HL-60/S4 (cell line): ENCODE data around the gene BPIFB2.

ENCODE experiments used
- in situ Hi-C: fragments of 300-500 bp; cut with MboI; formaldehyde crosslinking; loops from 2 replicates; pipeline ENCODE4 v1.14.3; 2022; ENCODE audit warnings: low sequenced_read_pairs

Gene BPIFB2

DNA sequence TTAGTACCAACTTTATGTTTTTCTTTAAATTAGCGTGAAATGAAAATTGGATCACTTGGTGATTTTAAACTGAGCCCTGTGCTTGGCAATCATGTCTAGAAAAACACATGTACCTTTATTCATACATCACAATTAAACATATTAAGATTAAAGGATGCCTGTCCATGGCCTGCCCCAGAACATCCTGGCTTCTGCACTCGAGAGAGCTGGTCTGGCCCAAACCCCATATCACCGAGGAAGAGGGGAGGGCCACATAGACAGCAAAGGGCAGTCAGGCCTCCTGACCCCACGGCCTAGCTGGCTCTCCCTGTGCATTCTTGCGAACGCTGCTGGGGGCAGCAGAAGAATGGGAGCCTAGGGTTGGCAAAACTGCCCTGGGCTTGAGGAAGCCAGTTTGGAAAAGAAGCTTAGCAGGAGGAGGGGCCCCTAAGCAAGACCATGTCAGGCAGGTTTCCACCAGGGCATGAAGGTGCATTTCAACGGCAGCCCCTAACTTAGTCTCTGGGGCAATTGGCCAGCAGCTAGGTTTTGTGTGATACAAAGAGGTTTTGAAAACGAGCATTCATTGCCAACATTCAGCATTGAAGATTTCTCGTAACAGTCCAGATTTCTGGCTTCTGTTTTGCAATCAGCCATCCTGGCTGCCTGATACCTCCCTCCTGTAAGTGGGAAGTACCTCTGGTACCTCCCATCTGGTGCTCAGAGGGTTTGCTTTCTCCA, 54.8 kb downstream of the BPIFB2 start:
- in situ Hi-C loops, result no loop called here

DNA sequence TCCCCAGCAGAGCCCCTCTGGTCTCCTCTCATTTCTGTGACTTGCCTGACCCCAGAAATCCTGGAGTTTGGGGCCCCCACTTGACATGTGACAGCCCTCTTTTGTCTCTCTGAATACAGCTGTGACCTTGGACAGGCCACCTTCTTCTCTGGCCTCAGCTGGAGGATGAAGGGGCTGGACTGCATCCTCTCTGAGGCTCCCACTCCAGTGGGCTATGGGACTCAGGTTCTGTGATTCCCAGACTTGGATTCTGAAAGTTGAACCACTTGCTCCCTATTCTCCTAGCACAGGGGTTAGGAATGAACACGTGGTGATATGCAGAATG, 55.3 kb downstream of the BPIFB2 start:
- in situ Hi-C loops, result no loop called here

DNA sequence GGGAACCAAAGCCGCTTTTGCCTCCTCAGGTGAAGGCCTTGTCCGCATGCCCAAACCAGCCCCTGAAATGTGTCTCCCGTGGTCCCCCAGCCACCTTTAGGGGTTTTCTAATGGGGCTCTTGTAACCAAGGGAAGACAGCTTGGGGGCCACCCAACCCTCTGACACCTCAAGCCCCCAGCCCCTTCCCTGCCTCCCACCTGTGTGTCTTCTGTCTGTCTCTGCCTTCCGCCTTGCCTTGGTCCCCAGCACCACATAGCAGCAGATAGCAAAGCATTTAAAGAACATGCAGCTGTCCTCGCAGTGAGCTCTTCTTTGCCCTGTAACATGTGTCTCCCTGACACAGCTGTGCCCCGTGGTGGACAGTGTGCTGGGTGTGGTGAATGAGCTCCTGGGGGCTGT, 55.8 kb downstream of the BPIFB2 start:
- in situ Hi-C loops, result no loop called here

DNA sequence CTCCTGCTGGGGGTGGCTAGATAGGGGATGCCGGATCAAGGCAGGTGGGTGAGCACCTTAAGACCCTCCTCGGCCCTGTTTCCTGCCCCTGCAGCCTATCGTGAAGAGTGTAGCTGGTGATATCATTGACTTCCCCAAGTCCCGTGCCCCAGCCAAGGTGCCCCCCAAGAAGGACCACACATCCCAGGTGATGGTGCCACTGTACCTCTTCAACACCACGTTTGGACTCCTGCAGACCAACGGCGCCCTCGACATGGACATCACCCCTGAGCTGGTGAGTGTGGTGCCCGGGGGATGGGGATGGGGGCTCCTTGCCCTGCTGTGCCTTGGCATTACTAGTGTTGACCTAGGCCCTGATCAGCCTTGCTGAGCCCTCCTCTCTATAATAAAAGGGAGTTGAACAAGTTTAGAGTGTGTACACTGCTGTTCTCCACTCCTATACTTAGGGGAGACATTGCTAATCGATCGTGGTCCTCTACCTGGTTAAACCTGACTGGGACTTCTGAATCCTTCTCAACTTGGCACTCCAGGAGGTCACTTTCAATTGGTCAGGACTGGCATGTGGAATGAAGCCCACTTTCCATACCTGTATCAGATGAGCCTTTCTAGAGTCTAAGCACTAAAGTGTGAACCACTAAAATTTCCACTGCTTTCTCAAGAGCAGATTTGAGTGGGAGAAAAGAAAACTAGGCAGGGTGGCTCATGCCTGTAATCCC, 57.2 kb downstream of the BPIFB2 start:
- in situ Hi-C loops, result no loop called here

DNA sequence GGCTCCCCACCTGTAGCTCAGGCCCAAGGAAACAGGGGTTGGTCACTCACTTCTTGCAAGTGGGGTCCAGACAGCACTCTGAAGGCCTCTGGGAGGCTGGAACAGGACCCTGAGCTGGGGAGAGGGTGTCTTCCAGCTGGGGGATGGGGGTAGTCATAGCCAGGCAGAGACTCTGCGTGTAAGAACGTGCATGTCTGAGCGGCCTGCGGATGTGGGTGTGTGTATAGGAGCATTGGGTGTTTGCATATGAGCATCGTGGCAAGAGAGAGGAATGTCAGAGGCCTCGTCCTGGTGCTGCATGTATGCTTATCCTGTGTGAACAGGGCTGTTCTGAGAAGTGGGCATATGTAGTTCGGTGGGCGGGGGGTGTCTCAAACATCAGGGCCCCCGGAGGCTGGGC, 58.3 kb downstream of the BPIFB2 start:
- in situ Hi-C loops, result no loop called here

DNA sequence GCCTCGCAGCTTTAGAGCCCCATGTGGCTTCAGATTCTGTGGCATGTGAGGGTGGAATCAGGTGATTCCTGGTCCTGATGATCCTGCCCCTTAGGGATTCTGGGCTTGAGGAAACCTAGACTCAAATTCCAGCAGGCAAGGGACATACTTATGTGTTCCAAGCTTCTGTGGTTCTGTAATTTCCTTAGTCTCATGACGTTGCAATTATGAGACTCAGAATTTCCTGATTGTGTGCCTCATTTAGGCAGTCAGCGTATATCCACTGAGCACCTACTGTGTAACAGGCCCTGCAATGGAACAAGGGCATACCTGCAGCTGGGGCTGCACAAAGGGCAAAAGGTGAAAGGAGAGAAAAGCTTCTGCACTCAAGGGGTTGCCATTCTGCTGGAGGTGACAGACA, 60.3 kb downstream of the BPIFB2 start:
- in situ Hi-C loops, result no loop called here

DNA sequence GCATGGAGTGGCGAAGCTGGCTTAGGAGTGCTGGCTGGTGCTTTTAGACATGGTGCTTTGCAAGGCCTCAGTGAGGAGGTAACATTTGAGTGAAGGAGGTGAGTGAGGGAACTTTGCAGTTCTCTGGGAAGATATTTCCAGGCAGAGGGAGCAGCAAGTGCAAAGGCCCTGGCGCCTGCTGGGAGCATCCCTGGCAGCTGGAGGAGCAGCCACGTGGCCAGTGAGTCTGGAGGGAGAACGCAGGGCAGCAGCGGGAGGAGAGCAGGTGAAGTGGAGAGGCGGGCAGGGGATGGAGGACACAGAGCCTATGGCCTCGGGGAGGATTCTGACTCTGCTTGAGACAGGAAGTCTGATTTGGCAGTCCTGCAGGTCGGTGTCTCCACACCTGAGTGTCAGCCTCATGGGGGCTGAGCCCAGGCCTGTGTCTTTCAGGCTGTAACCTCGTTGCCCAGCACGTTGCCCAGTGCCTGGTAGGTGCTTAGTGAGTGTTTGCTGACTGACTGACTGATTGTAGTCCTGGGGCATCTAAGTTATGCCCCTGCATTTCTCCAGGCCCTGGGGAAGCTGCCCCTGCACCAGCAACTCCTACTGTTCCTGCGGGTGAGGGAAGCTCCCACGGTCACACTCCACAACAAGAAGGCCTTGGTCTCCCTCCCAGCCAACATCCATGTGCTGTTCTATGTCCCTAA, 60.9 kb downstream of the BPIFB2 start:
- in situ Hi-C loops, result no loop called here

DNA sequence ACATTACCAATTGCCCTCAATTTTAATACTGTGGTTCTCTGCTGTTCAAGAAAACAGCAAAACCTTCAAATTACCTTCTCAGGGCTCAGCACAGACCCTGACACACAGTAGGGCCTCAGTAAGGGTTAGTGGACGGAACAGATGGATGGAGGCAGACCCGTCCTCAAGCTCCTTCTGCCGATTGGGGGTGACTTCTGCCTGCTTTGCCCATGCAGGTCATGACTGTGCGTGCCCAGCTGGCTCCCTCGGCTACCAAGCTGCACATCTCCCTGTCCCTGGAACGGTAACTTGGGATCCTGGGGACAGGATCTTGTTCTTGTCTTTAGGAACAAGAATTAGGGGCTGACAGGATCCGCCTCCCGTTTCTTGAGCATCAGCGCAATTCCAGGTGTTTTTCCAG, 62.2 kb downstream of the BPIFB2 start:
- in situ Hi-C loops, result no loop called here

DNA sequence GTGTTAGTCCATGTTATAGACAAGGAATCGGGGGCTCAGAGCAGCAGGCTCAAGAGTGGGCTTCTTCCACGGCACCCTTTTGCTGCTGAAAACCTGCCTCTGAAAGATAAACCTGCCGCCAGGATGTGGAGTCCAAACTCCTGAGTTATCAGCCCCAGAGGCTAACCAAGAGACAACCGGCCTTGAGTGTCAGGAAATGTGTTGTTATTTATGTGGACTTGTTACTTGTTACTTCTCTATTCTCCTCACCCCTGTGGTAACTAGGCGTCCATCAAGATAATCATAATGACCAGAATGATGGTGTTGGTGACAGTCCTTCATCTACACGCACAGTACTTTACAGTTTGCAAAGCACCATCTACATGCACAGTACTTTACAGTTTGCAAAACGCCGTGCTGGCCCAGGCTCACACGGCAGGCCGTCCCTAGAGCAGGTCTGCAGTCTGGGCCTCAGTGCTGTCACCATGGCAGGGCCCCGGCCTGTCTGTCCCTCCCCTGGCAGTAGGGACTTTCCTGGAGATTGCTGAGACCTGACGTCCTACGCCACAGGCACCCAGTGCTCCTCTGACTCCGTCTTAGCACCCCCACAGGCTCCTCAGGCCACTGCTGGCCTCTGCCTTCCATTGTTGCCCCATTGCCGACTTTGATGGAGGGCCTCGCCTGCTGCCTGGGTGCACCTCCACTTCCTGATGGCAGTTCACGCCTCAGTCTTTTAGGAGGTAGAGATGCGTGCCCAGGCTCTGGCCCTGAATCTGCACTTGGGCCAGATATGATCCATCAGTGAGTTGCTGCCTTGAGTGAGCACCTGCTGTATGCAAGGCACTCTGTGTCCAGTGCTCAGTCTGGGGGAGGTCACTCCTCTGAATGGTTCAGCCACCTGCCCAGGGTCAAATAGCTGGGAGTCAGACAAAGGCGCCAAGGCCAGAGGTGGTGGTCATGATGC, 62.9 kb downstream of the BPIFB2 start:
- in situ Hi-C loops, result no loop called here

DNA sequence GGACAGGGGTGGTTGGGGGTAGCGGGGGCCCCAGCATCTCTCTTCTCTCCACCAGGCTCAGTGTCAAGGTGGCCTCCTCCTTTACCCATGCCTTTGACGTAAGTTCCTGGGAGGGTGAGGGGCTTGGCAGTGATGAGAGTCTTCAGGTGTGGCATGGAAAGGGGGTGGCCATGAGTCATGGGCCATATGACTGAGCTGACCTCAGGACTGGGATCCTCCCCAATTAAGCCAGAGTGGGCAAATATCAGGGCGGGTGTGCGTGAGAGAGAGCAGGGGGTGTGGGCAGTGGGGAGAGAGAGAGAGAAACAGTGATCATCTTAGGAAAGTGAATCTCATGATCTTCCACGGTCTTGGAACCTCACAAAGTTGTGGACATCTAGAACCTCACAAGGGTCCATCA, 63.7 kb downstream of the BPIFB2 start:
- in situ Hi-C loops, result no loop called here

DNA sequence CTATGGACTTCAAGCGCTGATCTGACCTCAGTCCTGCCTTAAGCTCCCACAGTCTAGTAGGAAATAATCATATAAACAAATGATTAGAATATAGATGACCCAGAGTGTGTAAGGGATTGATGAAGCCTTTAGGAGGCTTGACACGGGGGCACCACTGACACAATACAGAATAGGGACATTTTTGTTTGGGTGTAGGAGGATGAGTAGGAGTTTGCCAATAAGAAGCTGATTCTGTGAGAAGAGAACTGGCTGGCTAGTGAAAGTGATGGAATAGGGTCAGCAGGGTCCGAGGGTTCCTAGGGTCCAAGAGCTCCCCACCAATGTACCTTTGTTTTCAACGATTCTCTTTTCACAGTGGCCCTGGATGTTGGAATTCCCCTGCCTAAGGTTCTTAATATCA, 64.9 kb downstream of the BPIFB2 start:
- in situ Hi-C loops, result no loop called here

DNA sequence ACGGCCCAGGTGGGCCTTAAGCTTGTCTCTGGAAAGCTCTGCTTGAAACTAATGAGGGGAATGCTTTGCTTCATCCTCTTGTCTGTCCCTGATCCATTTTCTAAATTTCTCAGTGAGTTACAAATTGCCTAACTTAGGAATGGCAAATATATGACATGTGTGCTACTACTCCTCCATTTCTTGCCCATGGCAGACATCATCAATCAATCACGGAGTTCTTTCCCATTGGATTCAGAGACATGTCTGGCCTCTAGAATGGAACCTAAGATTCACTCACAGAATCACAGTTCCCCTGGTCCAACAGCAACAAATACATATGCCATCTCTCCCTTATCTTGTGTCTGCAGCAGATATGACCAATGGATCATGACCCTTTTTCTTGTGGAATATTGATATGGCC, 65.3 kb downstream of the BPIFB2 start:
- in situ Hi-C loops, result no loop called here
